ENCODE data around the gene PPP1R14C.

The PPP1R14C gene

GRCh38 chr6:150293423-150294173 lies 150.8 kb downstream of the PPP1R14C start:
- Histone ChIP-seq H3K27me3 (ENCODE audit: low read depth, low read length) (no peaks in the 10 kb centered on the region), H3K9me3 (ENCODE audit: insufficient read depth, low read length) (peaks cover 4% of the 10 kb centered on the region; the same call in 1 of the 2 replicates), H3K9ac (ENCODE audit: low read length) (no peak overlapping the region), H2AFZ (ENCODE audit: low read depth, low read length) (no peak overlapping the region), H4K20me1 (ENCODE audit: insufficient read depth, low read length) (no peaks in the 10 kb centered on the region), H3K4me3 (ENCODE audit: low read length) (no peak overlapping the region), H3K4me2 (ENCODE audit: low read length) (no peak overlapping the region), H3K79me2 (ENCODE audit: low read length) (no peaks in the 10 kb centered on the region), H3K4me1 (ENCODE audit: low read length) (no peaks in the 10 kb centered on the region), H3K36me3 (replicated peaks; ENCODE audit: low read depth, low read length) (no peaks in the 10 kb centered on the region), H3K27ac (ENCODE audit: low read length) (no peak overlapping the region)
- TF ChIP-seq, protein P1, sequence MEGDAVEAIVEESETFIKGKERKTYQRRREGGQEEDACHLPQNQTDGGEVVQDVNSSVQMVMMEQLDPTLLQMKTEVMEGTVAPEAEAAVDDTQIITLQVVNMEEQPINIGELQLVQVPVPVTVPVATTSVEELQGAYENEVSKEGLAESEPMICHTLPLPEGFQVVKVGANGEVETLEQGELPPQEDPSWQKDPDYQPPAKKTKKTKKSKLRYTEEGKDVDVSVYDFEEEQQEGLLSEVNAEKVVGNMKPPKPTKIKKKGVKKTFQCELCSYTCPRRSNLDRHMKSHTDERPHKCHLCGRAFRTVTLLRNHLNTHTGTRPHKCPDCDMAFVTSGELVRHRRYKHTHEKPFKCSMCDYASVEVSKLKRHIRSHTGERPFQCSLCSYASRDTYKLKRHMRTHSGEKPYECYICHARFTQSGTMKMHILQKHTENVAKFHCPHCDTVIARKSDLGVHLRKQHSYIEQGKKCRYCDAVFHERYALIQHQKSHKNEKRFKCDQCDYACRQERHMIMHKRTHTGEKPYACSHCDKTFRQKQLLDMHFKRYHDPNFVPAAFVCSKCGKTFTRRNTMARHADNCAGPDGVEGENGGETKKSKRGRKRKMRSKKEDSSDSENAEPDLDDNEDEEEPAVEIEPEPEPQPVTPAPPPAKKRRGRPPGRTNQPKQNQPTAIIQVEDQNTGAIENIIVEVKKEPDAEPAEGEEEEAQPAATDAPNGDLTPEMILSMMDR (IDR thresholded peaks at IDR 0.05; ENCODE audit: low read depth, low read length) = no peak
- TF ChIP-seq EZH2phosphoT487 (IDR thresholded peaks at IDR 0.05; ENCODE audit: low read depth) = no peak

DNA sequence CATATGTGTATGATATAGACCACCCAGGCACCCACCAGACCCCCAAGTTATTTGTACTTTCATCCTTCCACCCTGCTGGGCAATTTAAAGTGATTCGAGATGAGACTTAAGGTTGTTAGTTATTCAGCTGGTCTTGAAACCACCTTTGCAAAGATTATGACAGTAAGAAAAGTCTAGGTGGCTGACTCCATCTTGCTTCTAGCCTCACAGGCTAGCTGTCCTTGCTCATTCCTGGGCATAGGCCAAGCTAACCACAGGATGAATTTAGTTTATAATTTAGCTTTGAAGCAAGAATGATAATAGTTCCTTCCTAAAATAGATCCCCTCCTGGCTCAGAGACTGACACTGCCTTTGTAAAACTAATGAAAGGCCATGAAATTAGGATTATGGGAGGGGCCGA lies 154.0 kb downstream of the PPP1R14C start:
- H3K4me3 ChIP-seq (ENCODE audit: low read length) = no peak overlapping the region
- H4K20me1 ChIP-seq (ENCODE audit: insufficient read depth, low read length) = 0 out of 2 replicates have a peak, but pooled peaks cover 2% of the 10 kb centered on the region
- peaks cover 4% of the 10 kb centered on the region; the same call in 1 of the 2 replicates for H3K9me3 ChIP-seq (ENCODE audit: insufficient read depth, low read length)
- no peak overlapping the region for H3K9ac ChIP-seq (ENCODE audit: low read length)
- no peak overlapping the region for H2AFZ ChIP-seq (ENCODE audit: low read depth, low read length)
- peaks cover 9% of the 10 kb centered on the region for H3K27me3 ChIP-seq (ENCODE audit: low read depth, low read length)
- no peaks in the 10 kb centered on the region for H3K36me3 ChIP-seq (replicated peaks; ENCODE audit: low read depth, low read length)
- no peak for TF ChIP-seq EZH2phosphoT487 (IDR thresholded peaks at IDR 0.05; ENCODE audit: low read depth)
- TF ChIP-seq, protein P1 (IDR thresholded peaks at IDR 0.05; ENCODE audit: low read depth, low read length) = no peak
- no peak overlapping the region for H3K4me2 ChIP-seq (ENCODE audit: low read length)
- H3K4me1 ChIP-seq (ENCODE audit: low read length) = peaks cover 3% of the 10 kb centered on the region
- no peaks in the 10 kb centered on the region for H3K79me2 ChIP-seq (ENCODE audit: low read length)
- no peak overlapping the region for H3K27ac ChIP-seq (ENCODE audit: low read length)

- no peaks in the 10 kb centered on the region for H3K79me2 ChIP-seq (ENCODE audit: low read length)
- H4K20me1 ChIP-seq (ENCODE audit: insufficient read depth, low read length) = 0 out of 2 replicates have a peak, but pooled peaks cover 3% of the 10 kb centered on the region
- peaks cover 9% of the 10 kb centered on the region for H3K4me1 ChIP-seq (ENCODE audit: low read length)
- H3K4me2 ChIP-seq (ENCODE audit: low read length) = no peak overlapping the region
- peaks cover 4% of the 10 kb centered on the region; the same call in 1 of the 2 replicates for H3K9me3 ChIP-seq (ENCODE audit: insufficient read depth, low read length)
- no peak overlapping the region for H3K4me3 ChIP-seq (ENCODE audit: low read length)
- H2AFZ ChIP-seq (ENCODE audit: low read depth, low read length) = no peak overlapping the region
- H3K27ac ChIP-seq (ENCODE audit: low read length) = no peak overlapping the region
- H3K27me3 ChIP-seq (ENCODE audit: low read depth, low read length) = peaks cover 9% of the 10 kb centered on the region
- no peak overlapping the region for H3K9ac ChIP-seq (ENCODE audit: low read length)
- H3K36me3 ChIP-seq (replicated peaks; ENCODE audit: low read depth, low read length) = no peaks in the 10 kb centered on the region
- TF ChIP-seq, protein P1 (IDR thresholded peaks at IDR 0.05; ENCODE audit: low read depth, low read length) = no peak
- no peak for TF ChIP-seq EZH2phosphoT487 (IDR thresholded peaks at IDR 0.05; ENCODE audit: low read depth)
Observed at GRCh38 chr6:150297327-150298029, 154.6 kb downstream of the PPP1R14C start.

DNA sequence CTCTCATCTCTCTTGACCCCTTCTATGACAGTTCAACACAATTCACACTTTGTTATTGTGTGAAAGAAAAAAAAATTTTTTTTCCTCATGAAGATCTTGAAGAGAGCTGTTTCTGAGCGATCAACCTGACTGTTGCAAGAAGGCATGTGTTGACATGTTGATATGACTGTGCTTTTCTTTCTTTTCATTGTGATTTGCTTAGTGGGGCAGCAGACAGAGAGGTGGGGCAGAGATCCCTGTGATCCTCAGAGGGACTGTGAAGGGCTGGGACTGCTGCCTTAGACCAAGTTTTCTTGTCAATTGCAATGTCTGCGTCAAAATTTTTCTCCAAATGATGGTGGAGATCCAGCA lies 155.2 kb downstream of the PPP1R14C start:
- Histone ChIP-seq H3K4me2 (ENCODE audit: low read length) (no peak overlapping the region), H3K36me3 (replicated peaks; ENCODE audit: low read depth, low read length) (no peaks in the 10 kb centered on the region), H3K27ac (ENCODE audit: low read length) (no peak overlapping the region), H3K4me1 (ENCODE audit: low read length) (peaks cover 14% of the 10 kb centered on the region), H3K27me3 (ENCODE audit: low read depth, low read length) (peaks cover 14% of the 10 kb centered on the region), H3K4me3 (ENCODE audit: low read length) (no peak overlapping the region), H4K20me1 (ENCODE audit: insufficient read depth, low read length) (0 out of 2 replicates have a peak, but pooled peaks cover 3% of the 10 kb centered on the region), H2AFZ (ENCODE audit: low read depth, low read length) (no peak overlapping the region), H3K79me2 (ENCODE audit: low read length) (no peaks in the 10 kb centered on the region), H3K9ac (ENCODE audit: low read length) (no peak overlapping the region), H3K9me3 (ENCODE audit: insufficient read depth, low read length) (peaks cover 4% of the 10 kb centered on the region; the same call in 1 of the 2 replicates)
- TF ChIP-seq EZH2phosphoT487 (IDR thresholded peaks at IDR 0.05; ENCODE audit: low read depth) = no peak
- TF ChIP-seq, protein P1 (IDR thresholded peaks at IDR 0.05; ENCODE audit: low read depth, low read length) = no peak

All from OCI-LY3 (cell line).